Large intestine (tissue), 12 donors: ENCODE measurements around the gene INTU. TPM values are rescaled to one million over a fixed set of nuclear protein-coding genes. Genes with fewer than 3 reads are reported as not detected.
"Not testable (repeated sequence)": the region's sequence is repeated elsewhere in the genome, so short reads cannot be mapped to it uniquely, and the experiment has no call there.

Source experiments
- DNase-seq, 2 donors: peaks; one replicate each; pipeline versions ENCODE4 v3.0.0 to v3.0.0-alpha.2; 2013
- H3K27ac ChIP-seq: one replicate; pipeline ENCODE4 v1.5.1; 2013; ENCODE audit warnings: low read length
- H3K27me3 ChIP-seq: 2 replicates; pipeline ENCODE4 v1.6.1; 2013; ENCODE audit warnings: low read length; ENCODE audit not compliant: control insufficient read depth, insufficient read depth
- H3K36me3 ChIP-seq: 2 replicates; pipeline ENCODE4 v1.6.1; 2013; ENCODE audit warnings: low read length; ENCODE audit not compliant: control insufficient read depth, insufficient read depth
- H3K4me1 ChIP-seq: one replicate; pipeline ENCODE4 v1.6.1; 2013; ENCODE audit warnings: low read length; ENCODE audit not compliant: control insufficient read depth, insufficient read depth
- H3K4me3 ChIP-seq: one replicate; pipeline ENCODE4 v1.5.1; 2013; ENCODE audit warnings: low read length
- H3K9me3 ChIP-seq: one replicate; pipeline ENCODE4 v1.6.1; 2013; ENCODE audit warnings: mild to moderate bottlenecking, low read depth, low read length, moderate library complexity; ENCODE audit not compliant: control insufficient read depth
- WGBS: methylation state at CpG from one replicate; pipeline ENCODE4 v1.1.5; 2013; ENCODE audit warnings: low lambda C conversion rate; ENCODE audit not compliant: insufficient coverage; 5-methylcytosine and 5-hydroxymethylcytosine counted together
- long read RNA-seq, 11 donors: transcript quantifications; one replicate each; lab custom pipeline, GENCODE V29; 2026
- polyA plus RNA-seq: library from polyadenylated mRNA; unstranded; fragments of 120-200 nt; gene quantifications from one replicate; pipeline ENCODE4 v1.2.1, GENCODE V29; 2013

INTU gene
- polyA plus RNA-seq, result 7.7 TPM
- long read RNA-seq, donor 1, result 0 reads
- long read RNA-seq, donor 2, result 0 reads
- long read RNA-seq, donor 3, result 0 reads
- long read RNA-seq, donor 4, result 0 reads
- long read RNA-seq, donor 5, result 0 reads
- long read RNA-seq, donor 6, result 0 reads
- long read RNA-seq, donor 7, result 0 reads
- long read RNA-seq, donor 8, result 0 reads
- long read RNA-seq, donor 9, result 0 reads
- long read RNA-seq, donor 10, result 0 reads
- long read RNA-seq, donor 11, result 0 reads

GRCh38 chr4:127632420-127633403, at the start of gene INTU:
Gene INTU, plus strand, starts transcription at chr4:127632957. Its CDS starts 78 bp downstream, at chr4:127633035.
- WGBS, result 40% methylated on average over 1 of the region's 38 CpGs
- peak within 1 kb of the TSS; percentile 79 for H3K4me3 ChIP-seq
- H3K9me3 ChIP-seq, result no peaks in the 10 kb centered on the region
- DNase-seq, result peak; percentile 89 to 94
- peak within 1 kb of the TSS; percentile 42 for H3K27ac ChIP-seq
- peaks cover 12% of the 10 kb centered on the region for H3K27me3 ChIP-seq
- no peaks in the 10 kb centered on the region for H3K4me1 ChIP-seq
- H3K36me3 ChIP-seq, result no peaks in the 10 kb centered on the region

GRCh38 chr4:127586496-127586895, 46.3 kb upstream of the INTU start:
- not testable (repeated sequence) for H3K9me3 ChIP-seq, H3K27me3 ChIP-seq, H3K4me3 ChIP-seq, H3K27ac ChIP-seq, H3K4me1 ChIP-seq, DNase-seq, H3K36me3 ChIP-seq
- 100% methylated on average over 2 of the region's 4 CpGs for WGBS

- H3K9me3 ChIP-seq, result no peaks in the 10 kb centered on the region
- H3K4me3 ChIP-seq, result no peak overlapping the region
- DNase-seq, result peak in 1 of 2 donors; percentile 3
- no CpG with 5 or more reads among the region's 1 CpG for WGBS
- H3K27ac ChIP-seq, result no peak overlapping the region
- no peaks in the 10 kb centered on the region for H3K4me1 ChIP-seq
- no peaks in the 10 kb centered on the region for H3K27me3 ChIP-seq
- no peaks in the 10 kb centered on the region for H3K36me3 ChIP-seq
Measured at GRCh38 chr4:127586922-127587571, 45.7 kb upstream of the INTU start.

GRCh38 chr4:127589153-127589552, 43.6 kb upstream of the INTU start:
- DNase-seq, H3K36me3 ChIP-seq, H3K4me1 ChIP-seq, H3K4me3 ChIP-seq, H3K9me3 ChIP-seq, H3K27me3 ChIP-seq, H3K27ac ChIP-seq: not testable (repeated sequence)
- WGBS, result no CpG with 5 or more reads among the region's 12 CpGs

- Histone ChIP-seq H3K4me3 (no peak overlapping the region), H3K36me3 (no peaks in the 10 kb centered on the region), H3K4me1 (no peaks in the 10 kb centered on the region), H3K9me3 (no peaks in the 10 kb centered on the region), H3K27ac (no peak overlapping the region), H3K27me3 (no peaks in the 10 kb centered on the region)
- DNase-seq, result no peak
Measured at GRCh38 chr4:127598656-127599055, 34.1 kb upstream of the INTU start.

- Histone ChIP-seq H3K36me3 (no peaks in the 10 kb centered on the region), H3K27ac (no peak overlapping the region), H3K9me3 (no peaks in the 10 kb centered on the region), H3K4me1 (no peaks in the 10 kb centered on the region), H3K27me3 (peaks cover 3% of the 10 kb centered on the region), H3K4me3 (no peak overlapping the region)
- WGBS, result 100% methylated on average over 1 of the region's 1 CpG
- no peak for DNase-seq
Measured at GRCh38 chr4:127601029-127601428, 31.7 kb upstream of the INTU start.

- no peak overlapping the region for H3K27ac ChIP-seq
- H3K9me3 ChIP-seq, result no peaks in the 10 kb centered on the region
- peaks cover 8% of the 10 kb centered on the region for H3K27me3 ChIP-seq
- 10% methylated on average over 1 of the region's 6 CpGs for WGBS
- no peaks in the 10 kb centered on the region for H3K36me3 ChIP-seq
- no peak for DNase-seq
- H3K4me3 ChIP-seq, result no peak overlapping the region
- no peaks in the 10 kb centered on the region for H3K4me1 ChIP-seq
Measured at GRCh38 chr4:127604949-127605709, 27.6 kb upstream of the INTU start.

GRCh38 chr4:127606823-127607222, 25.9 kb upstream of the INTU start:
- H3K36me3 ChIP-seq, result no peaks in the 10 kb centered on the region
- H3K27me3 ChIP-seq, result peaks cover 8% of the 10 kb centered on the region
- H3K4me3 ChIP-seq, result no peak overlapping the region
- no peak for DNase-seq
- H3K27ac ChIP-seq, result no peak overlapping the region
- no peaks in the 10 kb centered on the region for H3K4me1 ChIP-seq
- H3K9me3 ChIP-seq, result no peaks in the 10 kb centered on the region

- H3K4me3 ChIP-seq, result no peak overlapping the region
- H3K36me3 ChIP-seq, result no peaks in the 10 kb centered on the region
- H3K9me3 ChIP-seq, result no peaks in the 10 kb centered on the region
- no peak overlapping the region for H3K27ac ChIP-seq
- H3K27me3 ChIP-seq, result peaks cover 8% of the 10 kb centered on the region
- WGBS, result no CpG with 5 or more reads among the region's 5 CpGs
- DNase-seq, result no peak
- no peaks in the 10 kb centered on the region for H3K4me1 ChIP-seq
Measured at GRCh38 chr4:127609484-127609883, 23.3 kb upstream of the INTU start.

GRCh38 chr4:127610488-127610887, 22.3 kb upstream of the INTU start:
- H3K9me3 ChIP-seq, result no peaks in the 10 kb centered on the region
- H3K27me3 ChIP-seq, result peaks cover 8% of the 10 kb centered on the region
- H3K4me1 ChIP-seq, result no peaks in the 10 kb centered on the region
- DNase-seq, result no peak
- H3K36me3 ChIP-seq, result no peaks in the 10 kb centered on the region
- no peak overlapping the region for H3K27ac ChIP-seq
- H3K4me3 ChIP-seq, result no peak overlapping the region
- no CpG with 5 or more reads among the region's 3 CpGs for WGBS
